ENCODE results near the gene RMI2.

DNA sequence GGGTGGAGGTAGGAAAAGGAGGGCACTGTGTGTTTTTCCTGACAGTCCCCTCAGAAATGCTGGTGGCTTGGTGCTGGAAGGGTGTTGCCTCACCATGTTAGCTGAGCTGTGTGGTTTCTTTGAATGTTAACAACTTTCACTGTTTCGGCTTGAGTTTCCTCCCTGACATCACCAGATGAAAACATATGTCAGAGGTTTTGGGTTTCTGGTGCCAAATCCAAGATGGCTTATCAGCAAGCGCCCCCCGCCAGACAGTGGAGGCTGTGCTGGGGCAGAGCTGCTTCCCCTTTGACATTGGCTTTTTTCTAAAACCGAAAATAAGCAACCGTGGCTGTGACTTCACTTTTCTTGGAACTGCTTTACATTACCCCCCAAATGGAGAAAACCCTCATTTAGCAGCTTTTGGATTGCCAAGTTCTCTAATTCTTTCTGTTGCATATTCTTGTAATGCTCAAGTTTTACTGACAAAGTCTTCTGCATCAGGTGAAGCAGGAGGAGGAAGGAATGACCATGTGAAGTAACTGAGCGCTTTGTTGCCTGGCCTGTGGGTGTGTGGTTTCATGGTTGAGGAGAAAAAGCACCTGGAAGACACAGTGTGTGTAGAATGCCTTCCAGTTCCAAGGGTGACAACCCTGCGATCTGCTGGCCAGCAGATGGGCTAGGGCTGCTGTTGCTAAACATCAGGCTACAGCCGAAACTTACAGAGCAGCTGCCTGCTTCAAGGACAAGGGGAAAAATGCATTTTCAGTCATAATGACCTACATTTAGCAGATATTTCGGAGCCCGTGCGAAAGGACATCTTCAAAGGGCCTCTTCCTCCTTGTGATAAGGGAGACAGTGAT is 9.7 kb downstream of the RMI2 start:
- TF ChIP-seq, protein P1, sequence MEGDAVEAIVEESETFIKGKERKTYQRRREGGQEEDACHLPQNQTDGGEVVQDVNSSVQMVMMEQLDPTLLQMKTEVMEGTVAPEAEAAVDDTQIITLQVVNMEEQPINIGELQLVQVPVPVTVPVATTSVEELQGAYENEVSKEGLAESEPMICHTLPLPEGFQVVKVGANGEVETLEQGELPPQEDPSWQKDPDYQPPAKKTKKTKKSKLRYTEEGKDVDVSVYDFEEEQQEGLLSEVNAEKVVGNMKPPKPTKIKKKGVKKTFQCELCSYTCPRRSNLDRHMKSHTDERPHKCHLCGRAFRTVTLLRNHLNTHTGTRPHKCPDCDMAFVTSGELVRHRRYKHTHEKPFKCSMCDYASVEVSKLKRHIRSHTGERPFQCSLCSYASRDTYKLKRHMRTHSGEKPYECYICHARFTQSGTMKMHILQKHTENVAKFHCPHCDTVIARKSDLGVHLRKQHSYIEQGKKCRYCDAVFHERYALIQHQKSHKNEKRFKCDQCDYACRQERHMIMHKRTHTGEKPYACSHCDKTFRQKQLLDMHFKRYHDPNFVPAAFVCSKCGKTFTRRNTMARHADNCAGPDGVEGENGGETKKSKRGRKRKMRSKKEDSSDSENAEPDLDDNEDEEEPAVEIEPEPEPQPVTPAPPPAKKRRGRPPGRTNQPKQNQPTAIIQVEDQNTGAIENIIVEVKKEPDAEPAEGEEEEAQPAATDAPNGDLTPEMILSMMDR (IDR thresholded peaks at IDR 0.05) = no peak
- TF ChIP-seq SIN3A (IDR thresholded peaks at IDR 0.05; ENCODE audit: borderline replicate concordance, insufficient read depth, low read depth, low read length) = no peak
